IPS DF 4.7 (cell line): ENCODE data around the gene DND1.
"Not testable (repeated sequence)": the region's sequence is repeated elsewhere in the genome, so short reads cannot be mapped to it uniquely, and the experiment has no call there.

Source experiments
- DNase-seq: peaks from one replicate; pipeline ENCODE4 v3.0.0-alpha.2; 2013; ENCODE audit warnings: low spot score; ENCODE audit errors: extremely low read depth

Gene DND1

DNA sequence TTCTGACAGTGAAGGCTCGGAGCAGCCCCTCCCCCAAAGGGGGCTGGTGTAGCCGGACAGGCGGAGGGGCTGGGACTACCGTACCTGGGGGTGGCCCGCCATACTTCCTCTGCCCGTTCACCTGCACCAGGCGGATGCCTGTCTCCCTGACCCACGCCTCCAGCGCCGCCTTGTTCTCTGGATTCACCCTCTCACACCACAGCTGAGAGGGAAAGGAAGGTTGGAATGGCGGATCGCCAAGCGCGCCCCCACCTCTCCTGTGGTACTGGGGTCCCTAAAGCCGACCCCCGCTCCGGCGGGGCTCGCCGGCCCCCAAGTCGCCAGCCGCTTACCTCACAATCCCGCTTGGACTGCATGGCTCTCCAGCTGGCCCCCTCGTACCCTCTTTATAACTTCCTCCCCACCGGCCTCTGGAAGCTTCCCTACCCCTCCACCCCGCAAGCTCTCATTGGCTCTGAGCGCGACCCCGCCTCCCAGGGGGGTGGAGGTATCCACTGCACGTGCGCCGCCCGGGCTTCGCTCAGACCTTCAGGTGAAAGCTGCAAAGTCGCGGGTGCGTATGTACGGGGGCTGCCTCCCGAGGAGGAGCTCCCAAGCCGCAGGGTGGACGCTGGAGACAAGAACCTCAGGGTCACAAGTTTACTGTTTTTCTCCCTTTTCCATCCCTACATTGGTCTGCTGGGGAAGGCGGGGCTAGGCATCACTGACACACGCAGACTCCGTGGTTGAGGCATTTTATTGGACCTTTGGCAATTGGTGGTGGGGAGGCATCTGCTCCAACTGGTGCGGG, at the start of gene DND1:
TSS of gene DND1 (minus strand) at position 390 of the 790 bp plus-strand sequence. CDS start at position 356, 34 bp downstream.
- DNase-seq, result no peak

DNA sequence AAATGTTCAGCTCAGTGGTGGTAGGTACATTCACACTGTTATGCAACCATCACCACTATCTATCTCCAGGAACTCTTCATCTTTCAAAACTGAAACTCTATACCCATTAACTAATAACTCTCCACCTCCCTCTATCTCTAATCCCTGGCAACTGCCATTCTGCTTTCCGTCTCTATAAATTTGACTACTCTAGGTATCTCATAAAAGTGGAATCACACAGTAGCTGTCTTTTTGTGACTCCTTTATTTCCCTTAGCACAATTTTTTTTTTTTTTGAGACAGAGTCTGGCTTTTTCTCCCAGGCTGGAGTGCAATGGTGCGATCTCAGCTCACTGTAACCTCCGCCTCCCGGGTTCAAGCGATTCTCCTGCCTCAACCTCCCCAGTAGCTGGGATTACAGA, 48.0 kb upstream of the DND1 start:
- DNase-seq, result not testable (repeated sequence)

DNA sequence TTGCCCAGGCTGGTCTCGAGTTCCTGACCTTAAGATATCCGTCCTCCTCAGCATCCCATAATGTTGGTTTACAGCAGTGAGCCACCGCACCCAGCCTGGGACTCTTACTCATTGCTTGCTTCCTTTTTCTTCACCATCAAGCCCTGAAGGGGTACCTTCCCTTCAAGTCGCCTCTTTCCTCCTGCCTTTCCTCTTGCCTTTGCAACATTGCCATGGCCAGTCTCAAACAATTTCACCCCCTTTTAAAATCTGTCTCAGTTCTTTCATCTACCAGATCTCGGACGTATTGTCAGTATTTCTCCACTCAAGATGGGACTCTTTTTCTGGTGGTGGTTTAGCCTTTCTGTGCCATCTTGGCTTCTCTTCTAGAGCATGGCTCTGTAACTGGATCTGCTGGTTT, 47.4 kb upstream of the DND1 start:
- not testable (repeated sequence) for DNase-seq

DNA sequence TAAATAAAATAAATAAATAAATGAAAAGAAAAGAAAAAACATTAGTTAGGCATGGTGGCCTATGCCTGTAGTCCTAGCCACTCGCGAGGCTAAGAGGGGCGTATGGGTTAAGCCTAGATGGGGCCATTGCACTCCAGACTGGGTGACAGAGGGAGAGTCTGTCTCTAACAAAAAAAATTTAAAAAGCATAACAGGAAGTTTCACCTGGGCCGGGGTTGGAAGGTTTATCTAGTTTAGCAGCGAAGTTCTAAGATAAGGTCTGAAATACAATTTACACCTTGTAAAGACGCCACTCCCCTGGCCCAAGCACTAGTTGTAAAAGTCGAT, 44.9 kb upstream of the DND1 start:
- DNase-seq, result no peak

DNA sequence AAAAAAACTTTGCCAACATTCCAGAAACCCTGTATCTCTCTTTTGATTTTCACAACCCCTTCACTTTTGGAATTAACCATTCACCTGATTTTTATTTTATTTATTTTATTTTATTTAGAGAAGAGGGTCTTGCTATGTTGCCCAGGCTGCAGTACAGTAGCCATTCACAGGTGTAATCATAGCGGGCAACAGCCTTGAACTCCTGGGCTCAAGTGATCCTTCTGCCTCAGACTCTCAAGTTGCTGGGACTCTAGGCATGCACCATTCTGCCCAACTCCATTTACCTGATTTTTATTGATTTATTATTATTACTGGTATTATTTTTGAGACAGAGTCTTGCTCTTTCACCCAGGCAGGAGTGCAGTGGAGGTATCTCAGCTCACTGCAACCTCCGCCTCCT, 42.9 kb upstream of the DND1 start:
- DNase-seq, result not testable (repeated sequence)

DNA sequence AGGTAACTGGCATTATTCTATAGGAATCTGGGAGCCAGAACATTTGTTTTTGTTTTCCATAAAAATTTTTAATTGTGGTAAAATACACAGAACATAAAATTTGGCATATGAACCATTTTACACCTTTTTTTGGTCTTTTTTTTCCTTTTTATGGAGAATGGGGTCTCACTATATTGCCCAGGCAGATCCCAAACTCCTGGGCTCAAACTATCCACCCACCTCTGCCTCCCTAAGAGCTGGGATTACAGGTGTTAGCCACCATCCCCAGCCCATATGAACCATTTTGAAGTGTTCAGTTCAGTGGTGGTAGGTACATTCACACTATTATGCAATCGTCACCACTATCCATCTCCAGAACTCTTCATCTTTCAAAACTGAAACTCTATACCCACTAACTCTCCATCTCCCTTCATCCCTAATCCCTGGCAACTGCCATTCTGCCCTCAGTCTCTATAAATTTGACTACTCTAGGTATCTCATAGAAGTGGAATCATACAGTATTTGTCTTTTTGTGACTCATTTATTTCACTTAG, 40.3 kb upstream of the DND1 start:
- DNase-seq, result no peak

DNA sequence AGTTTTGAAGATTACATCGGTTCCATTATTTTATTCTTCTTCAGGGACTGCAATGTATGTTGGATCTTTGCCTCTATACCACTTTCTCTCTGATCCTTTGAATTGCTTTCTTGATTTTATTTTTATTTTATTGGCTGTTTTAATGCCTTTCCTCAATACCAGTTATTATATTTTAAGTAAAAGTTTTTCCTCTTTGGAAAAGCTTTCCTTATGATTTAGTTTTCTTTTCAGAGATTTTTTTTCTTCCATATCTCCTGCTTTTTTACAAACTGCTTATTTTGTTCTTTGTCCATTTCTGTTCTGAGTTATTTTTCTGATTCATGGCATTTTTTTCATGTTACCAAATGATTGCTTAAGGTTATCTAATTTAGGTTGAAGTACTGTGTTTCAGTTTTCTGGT, 38.4 kb upstream of the DND1 start:
- no peak for DNase-seq

DNA sequence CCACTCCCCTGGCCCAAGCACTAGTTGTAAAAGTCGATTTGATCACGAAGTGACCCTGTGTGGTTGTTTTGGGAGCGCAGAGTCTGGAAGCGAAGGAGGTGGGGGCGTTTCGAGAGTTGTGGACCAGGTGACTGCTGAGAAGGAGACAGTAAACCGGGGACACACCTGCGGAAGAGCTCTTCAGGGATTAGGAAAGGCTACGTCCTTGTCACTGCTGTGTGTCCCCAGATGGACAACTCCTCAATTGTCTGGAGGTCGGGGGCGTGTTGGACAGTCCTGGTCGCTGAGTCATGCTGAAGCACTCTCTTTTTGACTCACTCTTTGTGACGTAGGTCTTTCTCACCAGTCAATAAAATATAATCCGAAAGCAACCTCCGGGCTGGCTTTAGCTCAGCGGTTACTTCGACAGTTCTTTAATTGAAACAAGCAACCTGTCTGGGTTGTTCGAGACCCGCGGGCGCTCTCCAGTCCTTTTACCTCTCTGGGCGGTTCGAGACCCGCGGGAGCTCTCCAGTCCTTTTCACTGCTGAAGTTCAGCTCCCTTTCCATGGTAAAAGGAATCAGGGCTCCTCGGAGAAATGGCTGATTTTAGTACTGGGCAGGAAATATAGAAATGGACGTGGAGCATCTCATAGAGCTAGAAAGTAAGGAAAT, 37.6 kb upstream of the DND1 start:
- DNase-seq, result no peak

DNA sequence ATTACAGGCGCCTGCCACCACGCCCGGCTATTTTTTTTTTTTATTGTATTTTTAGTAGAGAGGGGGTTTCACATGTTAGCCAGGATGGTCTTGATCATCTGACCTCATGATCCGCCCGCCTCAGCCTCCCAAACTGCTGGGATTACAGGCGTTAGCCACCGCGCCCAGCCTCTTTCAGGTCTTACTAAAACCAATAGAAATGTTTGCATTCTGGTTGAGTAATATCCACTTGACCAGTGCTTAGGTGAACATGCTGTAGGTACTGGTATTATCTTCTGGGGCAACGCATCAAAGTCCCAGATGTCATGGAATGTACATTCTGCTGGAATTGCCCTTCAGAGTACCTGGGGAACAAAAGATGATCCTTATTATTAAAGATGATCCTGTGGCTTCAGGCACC, 35.4 kb upstream of the DND1 start:
- not testable (repeated sequence) for DNase-seq

DNA sequence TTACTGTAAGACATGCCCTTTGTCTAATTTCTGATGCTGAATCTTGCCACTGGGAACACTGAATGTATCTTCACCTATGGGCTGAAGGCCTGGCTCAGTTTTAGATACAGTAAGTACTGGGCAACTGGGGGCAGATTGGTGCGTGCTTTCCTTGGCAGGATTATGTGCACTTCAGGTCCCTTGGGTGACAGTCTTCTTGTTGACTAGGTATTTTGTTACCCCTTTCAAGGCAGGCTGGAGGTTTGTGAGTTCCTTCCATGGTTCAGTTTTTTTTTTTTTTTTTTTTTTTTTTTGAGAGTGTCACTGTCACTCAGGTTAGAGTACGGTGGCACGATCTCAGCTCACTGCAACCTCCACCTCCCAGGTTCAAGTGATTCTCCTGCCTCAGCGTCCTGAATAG, 34.4 kb upstream of the DND1 start:
- DNase-seq, result no peak

DNA sequence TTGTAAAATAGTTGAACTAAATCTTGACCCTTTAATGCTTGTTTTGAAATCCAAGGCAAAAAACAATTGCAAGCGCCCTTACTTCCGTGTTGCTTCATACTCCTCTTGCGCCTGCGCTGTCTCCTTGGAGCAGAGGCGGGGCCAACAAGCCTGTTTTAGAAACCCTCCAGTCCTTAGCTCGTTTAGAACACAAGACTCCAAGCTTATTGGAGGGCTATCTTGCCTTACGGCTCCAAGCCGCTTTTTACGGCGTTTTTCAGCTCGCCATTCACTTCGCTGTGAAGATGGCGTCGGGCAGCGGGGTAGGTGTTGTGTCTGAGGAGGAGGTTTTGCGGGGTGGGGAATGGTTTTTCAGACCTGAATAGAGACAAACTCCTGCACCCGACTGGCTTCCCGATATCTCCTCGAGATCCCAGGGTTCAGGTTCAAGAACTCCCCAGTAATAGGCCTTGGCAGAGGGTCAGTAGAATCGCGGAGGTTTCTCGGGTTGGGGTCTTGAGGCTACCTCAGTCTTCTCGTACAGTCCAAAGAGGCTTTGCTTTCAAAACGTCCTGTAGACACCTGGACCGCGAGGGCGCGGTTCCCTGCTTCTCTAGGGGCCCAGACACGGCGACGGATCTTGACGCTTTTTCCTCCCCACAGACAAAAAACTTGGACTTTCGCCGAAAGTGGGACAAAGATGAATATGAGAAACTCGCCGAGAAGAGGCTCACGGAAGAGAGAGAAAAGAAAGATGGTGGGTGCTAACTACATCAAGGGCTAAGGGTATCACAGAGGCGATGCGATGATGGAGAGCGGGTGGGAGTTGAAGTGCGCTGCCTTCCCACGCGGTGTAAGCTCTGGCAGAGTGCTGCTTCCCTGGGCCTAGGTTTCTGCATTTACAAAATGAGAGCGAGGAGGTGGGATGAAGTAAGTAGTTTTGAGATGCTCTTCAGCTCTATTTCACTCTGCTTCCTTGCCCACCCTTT, 27.1 kb upstream of the DND1 start, which contains the start of gene ZMAT2:
TSS of gene ZMAT2 (plus strand) at position 271 of the 968 bp plus-strand sequence. CDS start at position 285, 14 bp downstream.
- peak; percentile 88 for DNase-seq

DNA sequence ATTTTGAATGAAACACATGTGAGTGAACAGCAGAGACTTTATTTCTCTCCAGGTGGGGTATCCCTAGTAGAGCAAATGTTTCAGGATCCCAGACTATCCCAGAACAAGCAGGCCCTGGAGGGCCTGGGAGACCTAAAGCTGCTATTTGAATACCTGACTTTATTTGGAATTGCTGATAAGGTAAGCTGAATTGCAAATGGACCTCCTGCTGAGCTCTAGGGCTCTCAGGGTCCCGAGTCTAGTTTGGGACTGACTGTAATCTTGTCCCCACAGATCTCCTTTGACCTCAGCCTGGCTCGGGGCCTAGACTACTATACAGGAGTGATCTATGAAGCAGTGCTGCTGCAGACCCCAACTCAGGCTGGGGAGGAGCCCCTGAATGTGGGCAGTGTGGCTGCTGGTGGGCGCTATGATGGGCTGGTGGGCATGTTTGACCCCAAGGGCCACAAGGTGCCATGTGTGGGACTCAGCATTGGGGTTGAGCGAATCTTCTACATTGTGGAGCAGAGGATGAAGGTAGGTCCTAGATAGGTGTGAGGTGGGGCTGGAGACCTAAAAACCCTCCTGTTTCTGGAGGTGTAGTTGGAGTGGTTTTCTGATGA, 23.6 kb upstream of the DND1 start:
- no peak for DNase-seq

DNA sequence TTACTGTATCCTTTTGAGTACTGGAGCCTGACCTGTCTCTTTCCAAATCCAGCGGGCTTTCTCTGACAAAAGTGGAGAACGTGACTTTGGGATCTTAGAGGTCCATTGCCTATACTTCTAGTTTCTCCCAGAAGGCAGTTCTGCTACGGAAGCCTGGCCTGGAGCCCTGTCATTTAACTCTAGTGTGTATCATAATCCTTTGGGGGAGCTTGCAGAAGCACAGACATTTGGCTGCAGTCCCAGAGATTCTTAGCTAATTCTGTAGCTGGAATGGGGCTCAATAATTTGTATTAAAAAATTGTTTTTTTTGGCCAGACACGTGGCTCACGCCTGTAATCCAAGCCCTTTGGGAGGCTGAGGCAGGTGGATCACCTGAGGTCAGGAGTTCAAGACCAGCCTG, 20.9 kb upstream of the DND1 start:
- no peak for DNase-seq

DNA sequence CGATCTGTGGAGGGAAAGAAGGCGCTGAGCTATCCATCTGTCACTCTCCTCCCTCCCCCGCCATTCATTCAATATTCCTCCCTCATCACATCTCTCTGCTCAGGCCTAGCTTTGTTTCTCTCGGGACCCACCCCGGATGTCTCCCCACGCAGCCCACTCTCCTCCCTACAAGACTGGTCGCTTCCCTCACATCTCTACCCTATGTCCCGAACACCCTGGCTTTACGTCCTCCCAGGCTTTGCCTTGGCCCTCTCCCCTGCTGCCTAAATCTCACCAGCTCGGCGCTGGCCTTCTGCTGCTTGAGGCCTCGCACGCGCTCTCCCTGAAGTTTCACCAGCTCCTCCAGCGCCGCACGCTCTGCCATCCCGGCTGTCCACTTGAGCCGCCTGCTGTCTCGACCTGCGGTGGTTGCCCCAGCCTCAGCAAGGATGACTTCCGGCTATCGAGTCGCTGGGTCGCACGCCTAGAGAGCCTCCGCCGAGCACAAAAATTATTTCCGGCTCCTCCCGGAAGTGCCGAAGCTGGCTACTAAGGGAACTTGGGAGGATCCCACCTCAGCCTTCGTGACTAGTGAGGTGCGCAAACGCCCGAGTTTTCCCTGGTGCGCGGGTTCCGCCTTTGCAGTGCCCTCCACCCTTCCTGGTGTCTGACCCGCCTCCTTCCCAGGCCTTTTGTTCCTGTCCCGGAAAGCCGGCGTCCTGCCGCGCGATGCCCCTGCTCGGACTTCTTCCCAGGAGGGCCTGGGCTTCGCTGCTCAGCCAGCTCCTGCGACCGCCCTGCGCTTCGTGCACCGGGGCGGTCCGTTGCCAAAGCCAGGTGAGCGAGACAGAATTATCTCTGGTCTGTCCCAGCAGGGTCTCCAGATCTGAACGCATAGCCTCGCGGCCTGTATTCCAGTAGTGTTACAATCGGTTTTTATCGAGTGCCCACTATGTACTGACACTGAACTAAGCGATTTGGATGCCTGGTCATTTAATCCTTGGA, 17.9 kb upstream of the DND1 start, which contains the start of the genes HARS1 and HARS2:
TSS of gene HARS1 (minus strand) at position 430 of the 984 bp plus-strand sequence. CDS start at position 364, 66 bp downstream.
TSS of gene HARS2 (plus strand) at position 515 of the 984 bp plus-strand sequence. CDS start at position 709, 194 bp downstream.
- DNase-seq, result peak; percentile 68

DNA sequence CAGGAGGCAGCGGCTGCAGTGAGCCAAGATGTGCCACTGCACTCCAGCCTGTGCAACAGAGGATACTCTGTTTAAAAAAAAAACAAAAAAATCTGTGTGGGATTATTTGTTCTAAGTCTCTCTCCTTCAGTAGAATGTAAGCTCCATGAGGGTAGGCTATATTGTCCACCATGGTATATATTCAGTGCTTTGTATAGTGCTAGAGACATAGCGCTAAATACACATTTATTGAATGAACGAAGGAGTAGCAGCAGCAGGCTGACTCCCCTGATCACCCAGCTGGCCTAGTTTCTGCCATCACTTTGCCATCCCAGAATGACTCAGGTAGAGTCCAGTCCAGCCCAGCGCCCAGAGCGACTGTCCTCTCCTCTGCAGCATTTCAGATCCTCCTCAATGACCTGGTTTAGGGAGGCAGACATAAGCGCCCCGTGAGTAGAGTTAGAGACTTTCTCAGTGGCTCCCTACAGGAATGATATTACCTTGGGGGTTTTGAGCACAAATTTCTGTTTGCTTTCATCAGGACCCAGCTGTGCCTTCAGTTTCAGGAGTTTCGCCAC, 17.1 kb upstream of the DND1 start:
- no peak for DNase-seq

DNA sequence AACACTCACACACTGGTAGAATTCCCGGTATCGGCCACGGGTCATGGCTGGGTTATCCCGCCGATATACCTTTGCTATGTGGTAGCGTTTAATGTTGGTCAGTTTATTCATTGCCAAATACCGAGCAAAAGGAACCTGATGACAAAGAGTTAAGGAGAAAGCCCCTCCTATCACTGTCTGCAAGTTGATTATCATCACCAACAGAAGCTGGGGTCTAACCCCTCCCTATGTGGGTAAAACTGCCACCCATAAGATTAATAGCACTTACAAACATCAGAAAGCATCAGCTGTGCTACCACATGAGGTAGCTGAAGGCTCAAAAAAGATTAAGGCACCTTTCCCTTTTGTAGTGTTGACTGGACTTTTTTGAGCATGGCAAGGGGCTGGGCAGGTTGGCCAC, 5.6 kb upstream of the DND1 start:
- no peak for DNase-seq

DNA sequence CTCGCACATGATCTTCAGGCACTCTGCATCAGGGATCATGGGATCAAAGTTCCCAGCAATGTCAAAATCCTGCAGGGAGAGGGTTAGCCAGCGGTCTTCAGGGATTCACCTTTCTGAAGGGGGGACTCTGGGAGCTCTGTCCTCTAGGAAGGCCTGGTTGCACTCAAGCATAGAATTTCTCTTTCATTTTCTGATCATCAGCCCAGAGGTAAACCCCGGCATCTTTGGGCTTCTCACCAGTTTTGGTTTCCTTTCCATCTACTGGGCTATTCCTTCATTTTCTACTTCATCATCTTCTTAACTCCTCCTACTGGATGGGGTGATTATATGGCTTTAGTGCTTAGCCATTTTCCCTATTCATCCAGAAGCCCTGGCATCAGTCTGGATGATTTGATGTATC, 4.6 kb upstream of the DND1 start:
- DNase-seq, result no peak

DNA sequence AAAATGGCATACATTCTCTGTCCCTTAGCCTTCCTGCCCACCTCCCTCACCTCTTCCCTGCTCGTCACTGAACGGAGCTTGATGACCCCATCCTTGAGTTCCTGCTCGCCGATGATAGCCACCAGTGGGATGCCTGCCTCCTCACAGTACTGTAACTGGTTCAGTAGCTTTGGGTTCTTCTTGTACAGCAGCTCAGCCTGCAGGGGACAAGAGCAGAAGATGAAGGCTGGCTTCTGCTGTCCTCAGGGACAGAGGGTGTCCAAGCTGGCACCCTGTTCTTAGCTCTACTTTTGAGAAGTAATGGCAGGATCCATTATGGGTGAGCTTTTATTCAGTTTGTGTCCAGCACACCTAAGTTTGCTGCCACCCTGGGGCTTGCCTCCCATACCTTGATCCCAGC, 1.3 kb upstream of the DND1 start:
- no peak for DNase-seq

DNA sequence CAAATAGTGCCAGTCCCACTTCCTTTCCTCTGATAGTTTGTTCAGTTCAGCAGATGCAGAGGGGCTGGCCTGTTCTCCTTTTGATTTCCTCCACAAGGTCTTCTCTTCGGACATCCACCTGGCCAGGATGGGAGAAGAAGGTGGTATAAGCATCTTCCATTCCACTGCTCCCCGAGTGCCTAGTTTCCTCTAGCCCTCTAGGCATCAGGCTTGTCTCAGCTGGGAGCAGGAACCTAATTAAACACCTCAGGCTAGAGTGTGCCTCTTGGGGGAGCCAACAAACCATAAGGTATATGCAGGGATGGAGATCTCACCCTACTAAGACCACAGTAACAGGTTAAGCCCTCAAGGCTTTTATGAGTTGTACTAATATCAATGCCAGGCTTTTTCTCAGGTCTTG, 835 bp upstream of the DND1 start:
- no peak for DNase-seq
